Transverse colon (tissue), 4 donors: ENCODE measurements around the gene TTC38.
"Not testable (repeated sequence)": the region's sequence is repeated elsewhere in the genome, so short reads cannot be mapped to it uniquely, and the experiment has no call there.

Source experiments
- CTCF ChIP-seq, 5 experiments: fragments of 200-600 bp in 3 of 5; fragments of 450-650 bp in 2 of 5; sonication (generic) in 3 of 5; IDR thresholded peaks; 1 replicate in 2 of 5; 2 replicates in 3 of 5; pipeline ENCODE4 v1.5.1; 2016 to 2017; ENCODE audit warnings: antibody characterized with exemption in 5 of 5, inconsistent platforms in 3 of 5, mild to moderate bottlenecking in 2 of 5, moderate library complexity in 1 of 5
- EP300 ChIP-seq: sonication (generic); formaldehyde crosslinking; IDR thresholded peaks from one replicate; pipeline ENCODE4 v1.6.1; 2017; ENCODE audit warnings: antibody characterized with exemption, low read depth
- POLR2A ChIP-seq: fragments of 450-650 bp; IDR thresholded peaks from one replicate; pipeline ENCODE4 v1.6.1; 2016; ENCODE audit warnings: antibody characterized with exemption, mild to moderate bottlenecking, moderate library complexity
- POLR2AphosphoS5 ChIP-seq, 3 donors: sonication (generic); formaldehyde crosslinking; IDR thresholded peaks; one replicate each; pipeline ENCODE4 v1.6.1; 2016; ENCODE audit warnings: antibody characterized with exemption in 3 of 3

DNA sequence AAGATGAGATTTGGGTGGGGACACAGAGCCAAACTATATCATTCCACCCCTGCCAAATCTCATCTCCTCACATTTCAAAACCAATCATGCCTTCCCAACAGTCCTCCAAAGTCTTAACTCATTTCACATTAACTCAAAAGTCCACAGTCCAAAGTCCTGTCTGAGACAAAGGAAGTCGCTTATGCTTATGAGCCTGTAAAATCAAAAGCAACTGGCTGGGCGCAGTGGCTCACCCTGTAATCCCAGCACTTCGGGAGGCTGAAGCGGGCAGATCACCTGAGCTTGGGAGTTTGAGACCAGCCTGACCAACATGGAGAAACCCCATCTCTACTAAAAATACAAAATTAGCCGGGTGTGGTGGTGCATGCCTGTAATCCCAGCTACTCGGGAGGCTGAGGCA is 3.3 kb upstream of the TTC38 start:
- TF ChIP-seq EP300; CTCF (IDR thresholded peaks at IDR 0.05): not testable (repeated sequence)
- TF ChIP-seq POLR2A (peak; percentile 29), POLR2AphosphoS5 (IDR thresholded peaks at IDR 0.05) (peak in 2 of 3 donors; percentile 35 to 55)
